ENCODE results near the gene LSM14B.

- TF ChIP-seq, protein P1, sequence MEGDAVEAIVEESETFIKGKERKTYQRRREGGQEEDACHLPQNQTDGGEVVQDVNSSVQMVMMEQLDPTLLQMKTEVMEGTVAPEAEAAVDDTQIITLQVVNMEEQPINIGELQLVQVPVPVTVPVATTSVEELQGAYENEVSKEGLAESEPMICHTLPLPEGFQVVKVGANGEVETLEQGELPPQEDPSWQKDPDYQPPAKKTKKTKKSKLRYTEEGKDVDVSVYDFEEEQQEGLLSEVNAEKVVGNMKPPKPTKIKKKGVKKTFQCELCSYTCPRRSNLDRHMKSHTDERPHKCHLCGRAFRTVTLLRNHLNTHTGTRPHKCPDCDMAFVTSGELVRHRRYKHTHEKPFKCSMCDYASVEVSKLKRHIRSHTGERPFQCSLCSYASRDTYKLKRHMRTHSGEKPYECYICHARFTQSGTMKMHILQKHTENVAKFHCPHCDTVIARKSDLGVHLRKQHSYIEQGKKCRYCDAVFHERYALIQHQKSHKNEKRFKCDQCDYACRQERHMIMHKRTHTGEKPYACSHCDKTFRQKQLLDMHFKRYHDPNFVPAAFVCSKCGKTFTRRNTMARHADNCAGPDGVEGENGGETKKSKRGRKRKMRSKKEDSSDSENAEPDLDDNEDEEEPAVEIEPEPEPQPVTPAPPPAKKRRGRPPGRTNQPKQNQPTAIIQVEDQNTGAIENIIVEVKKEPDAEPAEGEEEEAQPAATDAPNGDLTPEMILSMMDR (IDR thresholded peaks at IDR 0.05) = no peak
- TF ChIP-seq POLR2A (IDR thresholded peaks at IDR 0.05) = no peak
These were observed 56.3 kb downstream of the LSM14B start for GRCh38 chr20:62178316-62179161.

Measured in Peyer's patch (tissue), 4 donors.